SU-DHL-6 (cell line): Measurements from ENCODE around the gene LPIN1.

ENCODE experiments used
- H2AFZ ChIP-seq: fragments of 200-600 bp; sonication (generic); 2 replicates; pipeline ENCODE4 v1.6.1; 2014; ENCODE audit warnings: low read depth, mild to moderate bottlenecking, moderate library complexity, mixed read lengths, antibody characterized with exemption, low read length; ENCODE audit not compliant: severe bottlenecking
- H3F3A ChIP-seq: fragments of 200-600 bp; shearing (Covaris generic); 2 replicates; pipeline ENCODE4 v1.6.0; 2016; ENCODE audit warnings: antibody characterized with exemption, mild to moderate bottlenecking; ENCODE audit not compliant: insufficient read depth
- H3K27ac ChIP-seq: fragments of 200-600 bp; sonication (generic); 2 replicates; pipeline ENCODE4 v1.5.1; 2016; ENCODE audit warnings: low read depth, mild to moderate bottlenecking, low read length, moderate library complexity, mixed read lengths
- H3K27me3 ChIP-seq: fragments of 200-600 bp; sonication (generic), shearing (Covaris generic); 2 replicates; pipeline ENCODE4 v1.6.0; 2014; ENCODE audit warnings: mild to moderate bottlenecking, low read length
- H3K36me3 ChIP-seq: fragments of 200-600 bp; sonication (generic); 2 replicates; pipeline ENCODE4 v1.6.1; 2014; ENCODE audit warnings: mild to moderate bottlenecking, low read length, mixed read lengths
- H3K4me2 ChIP-seq: fragments of 300-600, 200-600 bp; shearing (Covaris generic), sonication (generic); 2 replicates; pipeline ENCODE4 v1.6.0; 2014; ENCODE audit warnings: low read length, low read depth, mild to moderate bottlenecking; ENCODE audit not compliant: poor library complexity, severe bottlenecking
- H3K4me3 ChIP-seq: fragments of 200-600 bp; sonication (generic); 2 replicates; pipeline ENCODE4 v1.5.1; 2014; ENCODE audit warnings: antibody characterized with exemption, low read length, mild to moderate bottlenecking, mixed read lengths; ENCODE audit not compliant: insufficient read depth, poor library complexity, severe bottlenecking
- H3K79me2 ChIP-seq: fragments of 200-600 bp; sonication (generic); 2 replicates; pipeline ENCODE4 v1.6.1; 2014; ENCODE audit warnings: mild to moderate bottlenecking, low read length, moderate library complexity; ENCODE audit not compliant: insufficient read depth
- H3K9ac ChIP-seq: fragments of 200-600 bp; sonication (generic); 2 replicates; pipeline ENCODE4 v1.7.0; 2014; ENCODE audit warnings: mild to moderate bottlenecking, low read length
- H3K9me2 ChIP-seq: fragments of 200-600 bp; sonication (generic); replicated peaks from 2 replicates; pipeline ENCODE4 v1.6.1; 2014; ENCODE audit warnings: low read length; ENCODE audit not compliant: insufficient read depth
- H3K9me3 ChIP-seq: fragments of 200-600 bp; sonication (generic); 2 replicates; pipeline ENCODE4 v1.6.1; 2014; ENCODE audit warnings: low read length, mixed read lengths; ENCODE audit not compliant: insufficient read depth
- H4K20me1 ChIP-seq: fragments of 200-600 bp; sonication (generic); 2 replicates; pipeline ENCODE4 v1.6.1; 2014; ENCODE audit warnings: low read depth, mild to moderate bottlenecking, antibody characterized with exemption, low read length, moderate library complexity, mixed read lengths
- EZH2phosphoT487 ChIP-seq: fragments of 200-600 bp; sonication (generic), shearing (Covaris generic); conservative IDR thresholded peaks from 2 replicates; pipeline ENCODE4 v1.6.1; 2018; ENCODE audit warnings: mild to moderate bottlenecking, antibody characterized with exemption, low read length, moderate library complexity, mixed read lengths
- TF ChIP-seq, protein P1 (sequence below): fragments of 200-600 bp; sonication (generic); IDR thresholded peaks from one replicate; pipeline ENCODE4 v1.5.1; 2017; ENCODE audit warnings: antibody characterized with exemption, mild to moderate bottlenecking, low read length, moderate library complexity; ENCODE audit not compliant: insufficient read depth, poor library complexity, severe bottlenecking

The LPIN1 gene

GRCh38 chr2:11798701-11799435, 52.4 kb downstream of the LPIN1 start:
- H3K27me3 ChIP-seq: no peaks in the 10 kb centered on the region

GRCh38 chr2:11799826-11800225, 53.4 kb downstream of the LPIN1 start:
- H3K9me3 ChIP-seq: no peaks in the 10 kb centered on the region
- TF ChIP-seq EZH2phosphoT487: no peak
- TF ChIP-seq, protein P1, sequence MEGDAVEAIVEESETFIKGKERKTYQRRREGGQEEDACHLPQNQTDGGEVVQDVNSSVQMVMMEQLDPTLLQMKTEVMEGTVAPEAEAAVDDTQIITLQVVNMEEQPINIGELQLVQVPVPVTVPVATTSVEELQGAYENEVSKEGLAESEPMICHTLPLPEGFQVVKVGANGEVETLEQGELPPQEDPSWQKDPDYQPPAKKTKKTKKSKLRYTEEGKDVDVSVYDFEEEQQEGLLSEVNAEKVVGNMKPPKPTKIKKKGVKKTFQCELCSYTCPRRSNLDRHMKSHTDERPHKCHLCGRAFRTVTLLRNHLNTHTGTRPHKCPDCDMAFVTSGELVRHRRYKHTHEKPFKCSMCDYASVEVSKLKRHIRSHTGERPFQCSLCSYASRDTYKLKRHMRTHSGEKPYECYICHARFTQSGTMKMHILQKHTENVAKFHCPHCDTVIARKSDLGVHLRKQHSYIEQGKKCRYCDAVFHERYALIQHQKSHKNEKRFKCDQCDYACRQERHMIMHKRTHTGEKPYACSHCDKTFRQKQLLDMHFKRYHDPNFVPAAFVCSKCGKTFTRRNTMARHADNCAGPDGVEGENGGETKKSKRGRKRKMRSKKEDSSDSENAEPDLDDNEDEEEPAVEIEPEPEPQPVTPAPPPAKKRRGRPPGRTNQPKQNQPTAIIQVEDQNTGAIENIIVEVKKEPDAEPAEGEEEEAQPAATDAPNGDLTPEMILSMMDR: no peak

More at GRCh38 chr2:11798701-11799435, 52.4 kb downstream of the LPIN1 start:
- Histone ChIP-seq H3K4me2 (no peak overlapping the region), H3F3A (no peaks in the 10 kb centered on the region), H3K9me3 (no peaks in the 10 kb centered on the region), H3K36me3 (peaks cover 41% of the 10 kb centered on the region), H3K9me2 (no peaks in the 10 kb centered on the region), H3K9ac (no peak overlapping the region), H3K79me2 (no peaks in the 10 kb centered on the region), H3K27ac (no peak overlapping the region), H2AFZ (no peak overlapping the region), H4K20me1 (no peaks in the 10 kb centered on the region), H3K4me3 (no peak overlapping the region)
- no peak for TF ChIP-seq EZH2phosphoT487
- TF ChIP-seq, protein P1: no peak

GRCh38 chr2:11802782-11803191, 56.4 kb downstream of the LPIN1 start:
- H3K79me2 ChIP-seq: no peaks in the 10 kb centered on the region
- H3K4me3 ChIP-seq: no peak overlapping the region
- no peaks in the 10 kb centered on the region for H3K9me2 ChIP-seq
- H4K20me1 ChIP-seq: no peaks in the 10 kb centered on the region
- H3K4me2 ChIP-seq: no peak overlapping the region
- TF ChIP-seq EZH2phosphoT487: no peak
- TF ChIP-seq, protein P1: no peak
- no peaks in the 10 kb centered on the region for H3F3A ChIP-seq
- H3K9ac ChIP-seq: no peak overlapping the region
- peaks cover 54% of the 10 kb centered on the region; the same call in 1 of the 2 replicates for H3K36me3 ChIP-seq
- H3K9me3 ChIP-seq: no peaks in the 10 kb centered on the region
- no peaks in the 10 kb centered on the region for H3K27me3 ChIP-seq
- H3K27ac ChIP-seq: no peak overlapping the region
- H2AFZ ChIP-seq: no peak overlapping the region

More at GRCh38 chr2:11799826-11800225, 53.4 kb downstream of the LPIN1 start:
- H3K36me3 ChIP-seq: peaks cover 40% of the 10 kb centered on the region; the same call in 1 of the 2 replicates
- H3K9ac ChIP-seq: no peak overlapping the region
- no peaks in the 10 kb centered on the region for H3K9me2 ChIP-seq
- H3K4me3 ChIP-seq: no peak overlapping the region
- no peaks in the 10 kb centered on the region for H3K27me3 ChIP-seq
- H4K20me1 ChIP-seq: no peaks in the 10 kb centered on the region
- H3K79me2 ChIP-seq: no peaks in the 10 kb centered on the region
- H2AFZ ChIP-seq: no peak overlapping the region
- no peaks in the 10 kb centered on the region for H3F3A ChIP-seq
- no peak overlapping the region for H3K27ac ChIP-seq
- H3K4me2 ChIP-seq: no peak overlapping the region
